ENCODE measurements around the gene CDK12.

CDK12 gene

GRCh38 chr17:39562395-39562794, 101.1 kb downstream of the CDK12 start:
- TF ChIP-seq CTCF (IDR thresholded peaks at IDR 0.05; ENCODE audit: low read depth, low read length, missing control alignments): no peak
- DNase-seq (ENCODE audit: low read depth): no peak
- in situ Hi-C loops (cut with HindIII; ENCODE audit: low sequenced_read_pairs): no loop called here
- no peak overlapping the region for H3K4me3 ChIP-seq (ENCODE audit: low read depth, low read length)

- no peak for DNase-seq (ENCODE audit: low read depth)
- TF ChIP-seq CTCF (IDR thresholded peaks at IDR 0.05; ENCODE audit: low read depth, low read length, missing control alignments): no peak
- in situ Hi-C loops (cut with HindIII; ENCODE audit: low sequenced_read_pairs): no loop called here
- no peak overlapping the region for H3K4me3 ChIP-seq (ENCODE audit: low read depth, low read length)
Observed at GRCh38 chr17:39562976-39563375, 101.7 kb downstream of the CDK12 start.

GRCh38 chr17:39563476-39563875, 102.2 kb downstream of the CDK12 start:
- in situ Hi-C loops (cut with HindIII; ENCODE audit: low sequenced_read_pairs): no loop called here
- DNase-seq (ENCODE audit: low read depth): no peak
- no peak overlapping the region for H3K4me3 ChIP-seq (ENCODE audit: low read depth, low read length)
- TF ChIP-seq CTCF (IDR thresholded peaks at IDR 0.05; ENCODE audit: low read depth, low read length, missing control alignments): no peak

GRCh38 chr17:39564211-39564848, 103.0 kb downstream of the CDK12 start:
- H3K4me3 ChIP-seq (ENCODE audit: low read depth, low read length): no peak overlapping the region
- in situ Hi-C loops (cut with HindIII; ENCODE audit: low sequenced_read_pairs): no loop called here
- TF ChIP-seq CTCF (IDR thresholded peaks at IDR 0.05; ENCODE audit: low read depth, low read length, missing control alignments): no peak
- DNase-seq (ENCODE audit: low read depth): no peak

GRCh38 chr17:39566094-39566850, 105.0 kb downstream of the CDK12 start:
- in situ Hi-C loops (cut with HindIII; ENCODE audit: low sequenced_read_pairs): no loop called here
- DNase-seq (ENCODE audit: low read depth): no peak
- no peak overlapping the region for H3K4me3 ChIP-seq (ENCODE audit: low read depth, low read length)
- TF ChIP-seq CTCF (IDR thresholded peaks at IDR 0.05; ENCODE audit: low read depth, low read length, missing control alignments): no peak

GRCh38 chr17:39568702-39569101, 107.4 kb downstream of the CDK12 start:
- no peak overlapping the region for H3K4me3 ChIP-seq (ENCODE audit: low read depth, low read length)
- no peak for DNase-seq (ENCODE audit: low read depth)
- in situ Hi-C loops (cut with HindIII; ENCODE audit: low sequenced_read_pairs): no loop called here
- TF ChIP-seq CTCF (IDR thresholded peaks at IDR 0.05; ENCODE audit: low read depth, low read length, missing control alignments): no peak

Data from astrocyte of the cerebellum (primary cell).